Measurements from ENCODE around the gene OGFOD3. TPM values are rescaled to one million over a fixed set of nuclear protein-coding genes. Genes with fewer than 3 reads are reported as not detected.
"Not testable (repeated sequence)": the region's sequence is repeated elsewhere in the genome, so short reads cannot be mapped to it uniquely, and the experiment has no call there.

The OGFOD3 gene
- total and polyA plus RNA-seq, 2 donors, result 11.2 to 14.1 TPM

DNA sequence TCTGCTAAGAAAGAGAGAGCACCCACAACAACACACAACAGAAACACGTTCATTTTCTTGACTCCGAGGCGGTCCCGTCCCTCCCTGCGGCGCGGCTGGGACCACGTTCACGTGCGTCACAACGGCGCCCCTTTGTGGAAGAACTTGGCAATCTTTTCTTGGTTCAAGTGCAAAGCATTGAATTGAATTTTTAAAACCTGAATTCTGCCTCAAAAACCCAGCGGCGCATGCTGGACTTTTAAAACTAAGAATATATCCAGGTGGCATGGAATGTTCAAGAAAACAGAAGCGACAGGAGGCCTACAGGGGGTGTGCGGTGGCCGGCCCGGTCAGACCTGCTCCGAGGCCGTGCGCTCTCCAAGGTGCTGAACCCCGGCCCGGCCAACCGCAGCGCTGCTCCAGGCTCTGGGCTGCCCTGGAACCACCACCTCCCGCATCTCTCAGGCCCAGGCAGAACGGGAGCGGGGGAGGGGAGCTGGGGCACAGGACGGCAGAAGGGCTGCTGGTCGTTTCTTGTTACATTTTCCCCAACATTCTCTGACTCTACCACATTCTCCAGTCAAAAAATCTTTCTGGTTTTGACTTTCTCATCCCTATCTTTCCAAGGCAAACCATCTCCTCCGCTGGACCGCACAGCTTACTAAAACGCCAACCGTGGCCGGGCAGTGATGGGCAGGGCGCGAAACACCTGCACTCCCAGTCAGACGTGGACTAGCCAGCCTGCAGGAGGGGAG is 3.7 kb downstream of the OGFOD3 start:
- peak in 8 of 9 donors; percentile 40 to 87 (median 63) for DNase-seq (ENCODE audit: low read depth in 6 of 9, low spot score in 9 of 9)
- Histone ChIP-seq H3K36me3 (ENCODE audit: control insufficient read depth in 2 of 2, insufficient read depth in 2 of 2, low read length in 1 of 2) (peaks cover 2 to 10% of the 10 kb centered on the region in 2 donors), H3K4me3 (ENCODE audit: low read length in 2 of 2) (no peak overlapping the region), H3K9me3 (ENCODE audit: control insufficient read depth in 2 of 2, insufficient read depth in 1 of 2, low read length in 1 of 2) (no peaks in the 10 kb centered on the region), H3K27me3 (ENCODE audit: control insufficient read depth in 2 of 2, insufficient read depth in 1 of 2, low read length in 1 of 2) (no peaks in the 10 kb centered on the region), H3K4me1 (ENCODE audit: control insufficient read depth in 2 of 2, insufficient read depth in 2 of 2, low read length in 2 of 2) (peaks cover 15 to 20% of the 10 kb centered on the region in 2 donors), H3K27ac (ENCODE audit: low read depth in 1 of 2, low read length in 1 of 2) (no peak overlapping the region)
- 31% methylated on average over 38 of the region's 38 CpGs for WGBS

DNA sequence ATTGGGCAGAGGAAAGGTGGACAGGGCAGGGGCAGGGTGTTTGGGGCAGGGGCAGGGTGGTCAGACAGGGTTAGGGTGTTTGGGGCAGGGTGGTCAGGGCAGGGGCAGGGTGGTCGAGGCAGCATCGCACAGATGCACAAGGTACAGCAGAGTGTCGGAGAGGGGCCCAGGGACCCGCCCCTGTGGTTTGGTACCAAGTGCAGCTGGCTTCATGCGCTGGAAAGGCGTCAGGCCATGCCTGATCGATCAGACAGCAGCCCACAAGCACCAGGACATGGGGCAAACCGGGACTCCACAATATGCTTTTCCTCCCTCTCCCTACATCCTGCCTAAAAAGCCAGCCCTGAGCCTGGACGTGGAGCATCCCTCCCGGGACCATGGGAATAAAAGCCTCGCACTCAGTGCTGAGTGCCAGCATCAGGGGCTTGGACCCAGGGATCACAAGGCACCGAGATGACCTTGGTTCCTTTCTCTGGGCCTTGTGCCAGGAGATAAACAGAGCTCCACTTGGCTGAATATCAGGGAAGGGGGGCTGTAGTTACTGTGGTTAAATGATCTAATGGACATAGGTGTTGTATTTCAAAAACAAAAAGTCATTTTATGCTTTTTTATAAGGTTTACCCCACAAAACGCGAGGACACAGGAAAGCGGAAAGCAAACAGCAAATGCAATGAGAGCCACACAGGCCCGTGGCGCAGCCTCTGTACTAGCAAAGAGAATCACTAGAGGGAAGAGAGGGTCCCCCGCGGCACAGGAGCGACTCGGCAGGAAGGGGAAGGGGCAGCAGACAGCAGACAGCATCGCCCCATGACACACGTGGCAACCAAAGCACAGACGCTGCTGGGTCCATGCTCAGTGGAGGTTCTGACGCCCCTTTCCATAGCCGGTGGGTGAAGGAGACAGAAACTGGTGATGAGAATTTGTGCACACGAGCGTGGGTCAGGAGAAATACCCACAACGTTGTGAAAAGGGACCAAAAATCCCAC is 5.6 kb downstream of the OGFOD3 start:
- H3K4me1 ChIP-seq (ENCODE audit: control insufficient read depth in 2 of 2, insufficient read depth in 2 of 2, low read length in 2 of 2), result peaks cover 8 to 10% of the 10 kb centered on the region in 2 donors
- no peak for DNase-seq (ENCODE audit: low read depth in 6 of 9, low spot score in 9 of 9)
- no peaks in the 10 kb centered on the region for H3K27me3 ChIP-seq (ENCODE audit: control insufficient read depth in 2 of 2, insufficient read depth in 1 of 2, low read length in 1 of 2)
- H3K36me3 ChIP-seq (ENCODE audit: control insufficient read depth in 2 of 2, insufficient read depth in 2 of 2, low read length in 1 of 2), result peaks cover 4 to 10% of the 10 kb centered on the region in 2 donors
- no peak overlapping the region for H3K4me3 ChIP-seq (ENCODE audit: low read length in 2 of 2)
- no peaks in the 10 kb centered on the region for H3K9me3 ChIP-seq (ENCODE audit: control insufficient read depth in 2 of 2, insufficient read depth in 1 of 2, low read length in 1 of 2)
- no peak overlapping the region for H3K27ac ChIP-seq (ENCODE audit: low read depth in 1 of 2, low read length in 1 of 2)
- WGBS, result 96% methylated on average over 29 of the region's 29 CpGs

DNA sequence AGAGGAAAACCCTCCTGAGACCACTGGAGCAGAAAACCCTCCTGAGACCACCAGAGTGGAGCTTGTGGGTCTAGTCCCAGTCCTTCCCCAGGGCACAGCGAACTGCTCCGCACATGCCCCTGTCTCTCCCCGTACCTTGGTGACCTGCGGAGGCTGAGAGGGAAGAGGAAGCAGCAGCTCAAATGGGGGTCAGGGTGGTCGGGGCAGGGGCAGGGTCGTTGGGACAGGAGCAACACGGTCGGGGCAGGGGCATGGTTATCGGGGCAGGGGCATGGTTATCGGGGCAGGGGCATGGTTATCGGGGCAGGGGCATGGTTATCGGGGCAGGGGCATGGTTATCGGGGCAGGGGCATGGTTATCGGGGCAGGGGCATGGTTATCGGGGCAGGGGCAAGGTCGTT is 6.3 kb downstream of the OGFOD3 start:
- not testable (repeated sequence) for DNase-seq (ENCODE audit: low read depth in 6 of 9, low spot score in 9 of 9); H3K36me3 ChIP-seq (ENCODE audit: control insufficient read depth in 2 of 2, insufficient read depth in 2 of 2, low read length in 1 of 2); H3K4me3 ChIP-seq (ENCODE audit: low read length in 2 of 2); H3K27me3 ChIP-seq (ENCODE audit: control insufficient read depth in 2 of 2, insufficient read depth in 1 of 2, low read length in 1 of 2); H3K27ac ChIP-seq (ENCODE audit: low read depth in 1 of 2, low read length in 1 of 2); H3K4me1 ChIP-seq (ENCODE audit: control insufficient read depth in 2 of 2, insufficient read depth in 2 of 2, low read length in 2 of 2); H3K9me3 ChIP-seq (ENCODE audit: control insufficient read depth in 2 of 2, insufficient read depth in 1 of 2, low read length in 1 of 2)
- 97% methylated on average over 16 of the region's 16 CpGs for WGBS

DNA sequence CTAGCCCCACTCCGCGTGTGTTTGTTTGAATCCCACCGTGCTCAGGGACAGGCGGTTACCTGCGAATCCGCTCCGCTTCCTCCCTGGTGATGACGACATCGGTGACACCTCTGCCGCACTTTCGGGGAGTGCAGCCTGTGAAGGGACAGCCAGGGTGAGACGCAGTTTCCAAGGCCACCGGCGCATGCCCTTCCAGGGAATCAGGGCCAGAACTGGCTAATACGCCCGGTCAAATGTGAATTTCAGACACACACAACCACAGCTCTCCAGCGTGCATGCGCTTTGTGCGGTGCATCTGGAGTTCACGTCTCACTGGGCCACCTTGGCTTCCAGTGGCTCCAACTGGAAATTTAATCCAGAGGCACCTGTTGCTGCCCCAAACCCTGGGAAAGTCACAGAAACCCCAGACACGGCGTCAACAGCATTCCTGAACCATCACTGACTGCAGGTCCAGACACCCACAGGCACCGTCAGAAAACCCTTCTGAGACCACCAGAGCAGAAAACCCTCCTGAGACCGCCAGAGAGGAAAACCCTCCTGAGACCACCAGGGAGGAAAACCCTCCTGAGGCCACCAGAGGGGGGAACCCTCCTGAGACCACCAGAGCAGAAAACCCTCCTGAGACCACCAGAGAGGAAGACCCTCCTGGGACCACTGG is 6.9 kb downstream of the OGFOD3 start:
- Histone ChIP-seq H3K36me3 (ENCODE audit: control insufficient read depth in 2 of 2, insufficient read depth in 2 of 2, low read length in 1 of 2) (peaks cover 4 to 10% of the 10 kb centered on the region in 2 donors), H3K9me3 (ENCODE audit: control insufficient read depth in 2 of 2, insufficient read depth in 1 of 2, low read length in 1 of 2) (no peaks in the 10 kb centered on the region), H3K4me1 (ENCODE audit: control insufficient read depth in 2 of 2, insufficient read depth in 2 of 2, low read length in 2 of 2) (peaks cover 5 to 9% of the 10 kb centered on the region in 2 donors), H3K27me3 (ENCODE audit: control insufficient read depth in 2 of 2, insufficient read depth in 1 of 2, low read length in 1 of 2) (no peaks in the 10 kb centered on the region), H3K4me3 (ENCODE audit: low read length in 2 of 2) (no peak overlapping the region), H3K27ac (ENCODE audit: low read depth in 1 of 2, low read length in 1 of 2) (no peak overlapping the region)
- no peak for DNase-seq (ENCODE audit: low read depth in 6 of 9, low spot score in 9 of 9)
- WGBS, result 97% methylated on average over 24 of the region's 24 CpGs

DNA sequence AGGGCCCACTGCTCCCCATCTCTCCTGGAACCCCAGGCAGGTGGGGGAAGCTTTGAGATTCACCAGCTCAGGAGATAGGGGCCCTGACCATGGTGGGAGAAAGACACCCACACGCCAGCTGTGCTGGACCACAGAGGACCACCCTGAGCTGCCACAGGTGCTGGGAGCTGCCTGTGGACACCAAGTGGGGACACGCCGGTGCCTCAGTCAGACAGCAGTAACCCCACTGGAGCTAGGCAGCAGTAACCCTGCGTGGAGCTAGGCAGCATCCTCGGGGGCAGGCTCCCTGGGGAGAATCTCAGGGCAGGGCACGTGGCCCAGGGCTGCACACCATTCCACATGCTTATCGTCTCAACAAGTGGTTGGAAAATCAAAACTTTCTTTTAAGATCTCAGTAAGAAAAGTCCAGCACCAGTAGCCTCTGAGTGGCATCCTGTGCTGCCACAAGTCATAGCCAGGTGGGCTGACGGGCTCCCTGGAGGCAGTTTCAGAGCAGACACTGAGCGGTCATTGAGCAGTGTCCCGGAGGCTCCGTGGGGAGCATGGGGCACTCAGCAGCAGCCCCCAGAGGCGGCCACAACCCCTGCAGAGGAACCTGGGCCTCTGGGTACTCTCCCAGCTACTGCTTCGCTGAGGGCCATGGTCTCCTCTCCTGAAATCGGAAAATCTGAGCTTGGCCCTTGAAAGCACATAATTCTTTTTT is 8.2 kb downstream of the OGFOD3 start:
- no peak overlapping the region for H3K27ac ChIP-seq (ENCODE audit: low read depth in 1 of 2, low read length in 1 of 2)
- H3K4me1 ChIP-seq (ENCODE audit: control insufficient read depth in 2 of 2, insufficient read depth in 2 of 2, low read length in 2 of 2), result peaks cover 5 to 9% of the 10 kb centered on the region in 2 donors
- H3K9me3 ChIP-seq (ENCODE audit: control insufficient read depth in 2 of 2, insufficient read depth in 1 of 2, low read length in 1 of 2), result no peaks in the 10 kb centered on the region
- DNase-seq (ENCODE audit: low read depth in 6 of 9, low spot score in 9 of 9), result no peak
- no peaks in the 10 kb centered on the region for H3K27me3 ChIP-seq (ENCODE audit: control insufficient read depth in 2 of 2, insufficient read depth in 1 of 2, low read length in 1 of 2)
- peaks cover 8 to 13% of the 10 kb centered on the region in 2 donors for H3K36me3 ChIP-seq (ENCODE audit: control insufficient read depth in 2 of 2, insufficient read depth in 2 of 2, low read length in 1 of 2)
- H3K4me3 ChIP-seq (ENCODE audit: low read length in 2 of 2), result no peak overlapping the region
- 89% methylated on average over 14 of the region's 14 CpGs for WGBS

DNA sequence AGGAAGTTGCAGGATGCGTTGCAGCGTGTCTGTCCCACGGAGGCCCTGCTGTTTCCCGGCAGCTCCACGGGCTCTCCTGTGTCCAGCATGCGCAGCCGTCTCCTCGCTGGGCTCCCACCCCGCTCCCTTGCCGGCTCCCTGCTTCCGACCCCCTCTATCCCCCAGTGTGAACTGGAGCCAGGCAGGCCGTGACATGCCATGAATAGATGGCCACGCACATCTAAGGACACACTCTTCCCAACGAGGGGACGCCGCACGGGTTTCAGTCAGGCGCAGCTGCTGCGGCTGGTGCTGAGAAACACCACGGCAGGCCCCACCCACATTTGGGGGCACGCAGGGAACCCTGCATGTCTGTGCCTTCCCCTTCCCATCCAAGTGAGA is 9.5 kb downstream of the OGFOD3 start:
- Histone ChIP-seq H3K36me3 (ENCODE audit: control insufficient read depth in 2 of 2, insufficient read depth in 2 of 2, low read length in 1 of 2) (peaks cover 7 to 17% of the 10 kb centered on the region in 2 donors), H3K4me3 (ENCODE audit: low read length in 2 of 2) (no peak overlapping the region), H3K9me3 (ENCODE audit: control insufficient read depth in 2 of 2, insufficient read depth in 1 of 2, low read length in 1 of 2) (no peaks in the 10 kb centered on the region), H3K27ac (ENCODE audit: low read depth in 1 of 2, low read length in 1 of 2) (no peak overlapping the region), H3K4me1 (ENCODE audit: control insufficient read depth in 2 of 2, insufficient read depth in 2 of 2, low read length in 2 of 2) (peaks cover 0 to under 1% of the 10 kb centered on the region in 2 donors), H3K27me3 (ENCODE audit: control insufficient read depth in 2 of 2, insufficient read depth in 1 of 2, low read length in 1 of 2) (no peaks in the 10 kb centered on the region)
- WGBS, result 98% methylated on average over 21 of the region's 21 CpGs
- no peak for DNase-seq (ENCODE audit: low read depth in 6 of 9, low spot score in 9 of 9)

DNA sequence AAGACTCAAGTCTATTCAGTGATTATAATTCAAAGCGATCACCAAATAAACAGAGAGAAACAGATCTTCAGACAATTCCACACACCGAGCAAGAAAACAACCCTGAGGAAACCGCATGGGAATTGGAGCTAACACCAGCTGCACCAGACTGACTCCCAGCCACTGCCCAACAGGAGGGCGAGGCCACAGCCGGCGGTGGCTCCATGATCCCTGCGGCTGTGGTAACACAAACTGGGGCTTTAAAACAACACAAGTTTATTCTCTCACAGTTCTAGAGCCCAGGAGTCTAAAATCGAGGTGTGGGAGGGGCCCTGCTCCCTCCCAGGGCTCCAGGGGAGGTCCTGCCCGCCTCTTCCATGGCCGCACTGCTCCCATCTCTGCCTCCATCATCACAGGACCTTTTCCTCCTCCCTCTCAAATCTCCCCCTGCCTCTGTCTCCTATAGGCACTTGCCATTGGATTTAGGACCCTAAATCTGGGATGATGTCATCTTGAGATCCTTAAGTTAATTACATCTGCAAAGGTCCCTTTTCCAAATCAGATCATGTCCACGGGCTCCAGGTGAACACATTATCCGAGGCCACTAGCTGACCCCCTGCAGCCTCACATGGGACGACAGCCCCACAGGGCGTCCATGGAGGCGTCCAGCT is 10.0 kb downstream of the OGFOD3 start:
- Histone ChIP-seq H3K9me3 (ENCODE audit: control insufficient read depth in 2 of 2, insufficient read depth in 1 of 2, low read length in 1 of 2) (no peaks in the 10 kb centered on the region), H3K4me1 (ENCODE audit: control insufficient read depth in 2 of 2, insufficient read depth in 2 of 2, low read length in 2 of 2) (no peaks in the 10 kb centered on the region), H3K27ac (ENCODE audit: low read depth in 1 of 2, low read length in 1 of 2) (no peak overlapping the region), H3K27me3 (ENCODE audit: control insufficient read depth in 2 of 2, insufficient read depth in 1 of 2, low read length in 1 of 2) (no peaks in the 10 kb centered on the region), H3K4me3 (ENCODE audit: low read length in 2 of 2) (no peak overlapping the region), H3K36me3 (ENCODE audit: control insufficient read depth in 2 of 2, insufficient read depth in 2 of 2, low read length in 1 of 2) (peaks cover 11 to 20% of the 10 kb centered on the region in 2 donors)
- WGBS, result 98% methylated on average over 15 of the region's 15 CpGs
- no peak for DNase-seq (ENCODE audit: low read depth in 6 of 9, low spot score in 9 of 9)

DNA sequence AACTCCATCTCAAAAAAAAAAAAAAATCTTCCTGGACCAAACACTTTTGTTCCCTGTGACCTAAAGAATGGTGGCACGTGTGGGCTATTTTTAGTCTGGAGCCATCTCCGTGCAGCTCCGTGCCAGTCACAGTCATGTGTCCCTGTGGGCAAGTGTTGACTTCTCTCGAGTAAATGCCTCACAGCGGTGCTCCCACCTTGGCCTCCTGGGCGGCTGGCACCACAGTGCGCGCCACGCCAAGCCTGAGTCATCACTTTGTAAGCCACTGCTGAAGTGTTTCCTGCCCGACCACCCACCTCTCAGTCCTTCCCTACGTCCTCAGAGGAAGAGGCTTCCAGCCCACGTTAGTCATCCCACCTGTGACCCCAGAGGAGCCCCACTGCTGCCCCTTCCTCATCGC is 11.1 kb downstream of the OGFOD3 start:
- H3K9me3 ChIP-seq (ENCODE audit: control insufficient read depth in 2 of 2, insufficient read depth in 1 of 2, low read length in 1 of 2), result no peaks in the 10 kb centered on the region
- H3K4me3 ChIP-seq (ENCODE audit: low read length in 2 of 2), result no peak overlapping the region
- 43% methylated on average over 13 of the region's 13 CpGs for WGBS
- H3K4me1 ChIP-seq (ENCODE audit: control insufficient read depth in 2 of 2, insufficient read depth in 2 of 2, low read length in 2 of 2), result peaks cover 0 to 7% of the 10 kb centered on the region in 2 donors
- H3K27ac ChIP-seq (ENCODE audit: low read depth in 1 of 2, low read length in 1 of 2), result no peak overlapping the region
- H3K36me3 ChIP-seq (ENCODE audit: control insufficient read depth in 2 of 2, insufficient read depth in 2 of 2, low read length in 1 of 2), result peaks cover 11 to 13% of the 10 kb centered on the region in 2 donors
- H3K27me3 ChIP-seq (ENCODE audit: control insufficient read depth in 2 of 2, insufficient read depth in 1 of 2, low read length in 1 of 2), result no peaks in the 10 kb centered on the region
- no peak for DNase-seq (ENCODE audit: low read depth in 6 of 9, low spot score in 9 of 9)

All from thymus (tissue), 11 donors.